LoVo (cell line): Measurements from ENCODE around the gene GNA12.
A peak's percentile ranks its signal among the peaks of the same experiment; 100 is the strongest.
"Not testable (repeated sequence)": the region's sequence is repeated elsewhere in the genome, so short reads cannot be mapped to it uniquely, and the experiment has no call there.

Experiments
- DNase-seq: peaks from one replicate; pipeline ENCODE4 v3.0.0-alpha.2; 2016; ENCODE audit warnings: low spot score

The GNA12 gene

GRCh38 chr7:2713370-2713769 is 130.7 kb downstream of the GNA12 start:
- DNase-seq = no peak

- no peak for DNase-seq
These were observed 132.0 kb downstream of the GNA12 start for GRCh38 chr7:2711895-2712675.

GRCh38 chr7:2710901-2711551 is 133.1 kb downstream of the GNA12 start:
- no peak for DNase-seq

GRCh38 chr7:2710286-2710655 is 133.8 kb downstream of the GNA12 start:
- DNase-seq = no peak

- DNase-seq = peak; percentile 80
These were observed 134.4 kb downstream of the GNA12 start for GRCh38 chr7:2709553-2710285.

- no peak for DNase-seq
These were observed 135.4 kb downstream of the GNA12 start for GRCh38 chr7:2708547-2709310.

GRCh38 chr7:2708041-2708440 is 136.1 kb downstream of the GNA12 start:
- no peak for DNase-seq

GRCh38 chr7:2707481-2707880 is 136.6 kb downstream of the GNA12 start:
- DNase-seq = no peak

GRCh38 chr7:2706685-2707126 is 137.4 kb downstream of the GNA12 start:
- no peak for DNase-seq

- DNase-seq = no peak
These were observed 138.6 kb downstream of the GNA12 start for GRCh38 chr7:2705371-2706096.

- DNase-seq = no peak
These were observed 141.5 kb downstream of the GNA12 start for GRCh38 chr7:2702594-2702957.

GRCh38 chr7:2701832-2702593 is 142.1 kb downstream of the GNA12 start:
- DNase-seq = no peak

GRCh38 chr7:2701424-2701823 is 142.7 kb downstream of the GNA12 start:
- DNase-seq = no peak

GRCh38 chr7:2700141-2700850 is 143.8 kb downstream of the GNA12 start:
- no peak for DNase-seq

- DNase-seq = no peak
These were observed 144.9 kb downstream of the GNA12 start for GRCh38 chr7:2699289-2699620.

- no peak for DNase-seq
These were observed 145.4 kb downstream of the GNA12 start for GRCh38 chr7:2698581-2699288.

GRCh38 chr7:2694122-2694436 is 150.0 kb downstream of the GNA12 start:
- not testable (repeated sequence) for DNase-seq

GRCh38 chr7:2693420-2694121 is 150.5 kb downstream of the GNA12 start:
- DNase-seq = not testable (repeated sequence)

GRCh38 chr7:2692543-2692942 is 151.6 kb downstream of the GNA12 start:
- no peak for DNase-seq
